Measurements from ENCODE around the gene OSBPL3. TPM values are rescaled to one million over a fixed set of nuclear protein-coding genes. Genes with fewer than 3 reads are reported as not detected.
A peak's percentile ranks its signal among the peaks of the same experiment; 100 is the strongest.

OSBPL3 gene
- polyA plus RNA-seq, 1 donor (not counting 4 experiments of a cell fraction or from before 2014, with no cell fraction given) = 34.0 TPM

DNA sequence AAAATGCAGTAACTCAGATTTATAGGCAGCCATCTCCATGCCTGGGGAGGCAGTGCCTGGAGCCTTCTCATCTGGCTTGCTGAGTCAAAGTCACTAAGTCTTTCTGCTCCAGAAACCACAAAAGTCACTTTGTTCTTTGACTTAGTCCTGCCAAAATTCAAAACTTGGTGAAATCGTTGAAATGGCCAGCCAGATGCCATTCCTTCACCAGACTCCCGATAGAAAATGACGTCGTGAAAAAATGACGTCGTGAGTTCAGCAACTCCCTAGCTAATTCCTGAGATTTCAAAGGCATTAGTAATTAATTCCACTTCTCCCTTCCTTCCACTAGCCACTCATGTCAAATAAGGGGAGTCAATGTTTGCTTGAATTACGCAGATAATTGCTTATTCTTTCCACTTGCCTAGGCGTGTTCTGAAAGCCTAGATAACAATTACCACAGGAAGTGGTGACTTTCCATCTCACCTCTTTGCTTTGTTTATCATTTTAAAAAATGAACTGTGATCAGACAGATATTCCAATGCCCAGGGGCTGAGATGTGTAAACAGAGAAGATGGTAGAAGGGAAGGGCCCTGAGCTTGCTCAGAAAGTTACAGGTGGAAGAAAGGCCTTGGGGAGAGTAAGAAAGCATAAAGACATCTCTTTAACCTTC lies 48.5 kb upstream of the OSBPL3 start:
- H3K9ac ChIP-seq (ENCODE audit: control insufficient read depth, extremely low read depth, insufficient read depth, low read length) = peak overlapping the region; percentile 26

DNA sequence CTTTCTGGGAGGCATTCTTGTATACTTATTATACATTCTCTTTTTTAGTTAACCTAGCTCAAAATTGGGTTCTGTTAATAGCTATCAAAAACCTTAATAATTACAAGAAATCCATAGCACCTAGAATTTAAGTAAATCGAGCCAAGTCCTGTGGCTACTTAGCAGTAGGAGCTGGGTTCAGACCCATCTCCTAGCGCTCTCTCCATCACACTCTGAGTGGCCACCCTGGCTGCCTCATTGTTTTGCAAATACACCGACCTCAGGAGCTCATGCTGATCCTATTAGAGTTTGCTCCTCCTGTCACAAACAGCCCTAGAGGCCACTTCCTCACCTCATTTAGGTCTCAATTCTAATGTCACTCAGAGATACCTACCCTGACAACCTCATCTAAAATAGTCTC lies 46.2 kb upstream of the OSBPL3 start:
- FAIRE-seq (no peak), DNase-seq (ENCODE audit: low read depth, low spot score) (no peak)
- Histone ChIP-seq H3K27me3 (ENCODE audit: control insufficient read depth, extremely low read depth, insufficient read depth, low read length) (no peaks in the 10 kb centered on the region), H3K79me2 (ENCODE audit: control insufficient read depth, insufficient read depth, low read length) (no peaks in the 10 kb centered on the region), H4K20me1 (ENCODE audit: control insufficient read depth, extremely low read depth, insufficient read depth, low read length) (no peaks in the 10 kb centered on the region), H3K36me3 (ENCODE audit: control insufficient read depth in 2 of 2, extremely low read depth in 1 of 2, insufficient read depth in 2 of 2, low read length in 2 of 2) (no peaks in the 10 kb centered on the region), H3K27ac (ENCODE audit: control insufficient read depth, insufficient read depth, low read length) (no peak overlapping the region), H2AFZ (ENCODE audit: control insufficient read depth, low read length) (no peak overlapping the region), H3K4me1 (ENCODE audit: control insufficient read depth, extremely low read depth, insufficient read depth, low read length) (peaks cover 33% of the 10 kb centered on the region), H3K9me1 (ENCODE audit: control insufficient read depth, extremely low read depth, insufficient read depth, low read length) (no peaks in the 10 kb centered on the region), H3K9ac (ENCODE audit: control insufficient read depth, extremely low read depth, insufficient read depth, low read length) (no peak overlapping the region), H3K4me3 (ENCODE audit: control insufficient read depth in 2 of 3, extremely low read depth in 1 of 3, insufficient read depth in 2 of 3, low read depth in 1 of 3, low read length in 3 of 3) (no peak overlapping the region), H3K4me2 (ENCODE audit: control insufficient read depth, extremely low read depth, insufficient read depth, low read depth, low read length) (no peak overlapping the region), H3K9me3 (ENCODE audit: control insufficient read depth, low read depth, low read length) (no peaks in the 10 kb centered on the region)
- dilution Hi-C loops (cut with MboI; ENCODE audit: extremely low pct_ligation_motif_present, low sequenced_read_pairs) = no loop called here
- no peak for TF ChIP-seq EZH2 (IDR thresholded peaks at IDR 0.05; ENCODE audit: low read length)
- TF ChIP-seq, protein P1, sequence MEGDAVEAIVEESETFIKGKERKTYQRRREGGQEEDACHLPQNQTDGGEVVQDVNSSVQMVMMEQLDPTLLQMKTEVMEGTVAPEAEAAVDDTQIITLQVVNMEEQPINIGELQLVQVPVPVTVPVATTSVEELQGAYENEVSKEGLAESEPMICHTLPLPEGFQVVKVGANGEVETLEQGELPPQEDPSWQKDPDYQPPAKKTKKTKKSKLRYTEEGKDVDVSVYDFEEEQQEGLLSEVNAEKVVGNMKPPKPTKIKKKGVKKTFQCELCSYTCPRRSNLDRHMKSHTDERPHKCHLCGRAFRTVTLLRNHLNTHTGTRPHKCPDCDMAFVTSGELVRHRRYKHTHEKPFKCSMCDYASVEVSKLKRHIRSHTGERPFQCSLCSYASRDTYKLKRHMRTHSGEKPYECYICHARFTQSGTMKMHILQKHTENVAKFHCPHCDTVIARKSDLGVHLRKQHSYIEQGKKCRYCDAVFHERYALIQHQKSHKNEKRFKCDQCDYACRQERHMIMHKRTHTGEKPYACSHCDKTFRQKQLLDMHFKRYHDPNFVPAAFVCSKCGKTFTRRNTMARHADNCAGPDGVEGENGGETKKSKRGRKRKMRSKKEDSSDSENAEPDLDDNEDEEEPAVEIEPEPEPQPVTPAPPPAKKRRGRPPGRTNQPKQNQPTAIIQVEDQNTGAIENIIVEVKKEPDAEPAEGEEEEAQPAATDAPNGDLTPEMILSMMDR (optimal IDR thresholded peaks at IDR 0.05 in 1 of 3, IDR thresholded peaks at IDR 0.05 in 1 of 3, conservative IDR thresholded peaks at IDR 0.05 in 1 of 3; ENCODE audit: extremely low read depth in 1 of 3, insufficient read depth in 2 of 3, low read length in 3 of 3) = no peak

More for the DNA sequence above, 48.5 kb upstream of the OSBPL3 start:
- H3K27ac ChIP-seq (ENCODE audit: control insufficient read depth, insufficient read depth, low read length) = peak overlapping the region; percentile 80
- DNase-seq (ENCODE audit: low read depth, low spot score) (peak; percentile 84), FAIRE-seq (peak; percentile 74)
- no peaks in the 10 kb centered on the region for H3K9me1 ChIP-seq (ENCODE audit: control insufficient read depth, extremely low read depth, insufficient read depth, low read length)
- no peaks in the 10 kb centered on the region for H3K36me3 ChIP-seq (ENCODE audit: control insufficient read depth in 2 of 2, extremely low read depth in 1 of 2, insufficient read depth in 2 of 2, low read length in 2 of 2)
- no peaks in the 10 kb centered on the region for H3K79me2 ChIP-seq (ENCODE audit: control insufficient read depth, insufficient read depth, low read length)
- H3K4me3 ChIP-seq (ENCODE audit: control insufficient read depth in 2 of 3, extremely low read depth in 1 of 3, insufficient read depth in 2 of 3, low read depth in 1 of 3, low read length in 3 of 3) = no peak overlapping the region
- no peaks in the 10 kb centered on the region for H3K9me3 ChIP-seq (ENCODE audit: control insufficient read depth, low read depth, low read length)
- peaks cover 40% of the 10 kb centered on the region for H3K4me1 ChIP-seq (ENCODE audit: control insufficient read depth, extremely low read depth, insufficient read depth, low read length)
- dilution Hi-C loops (cut with MboI; ENCODE audit: extremely low pct_ligation_motif_present, low sequenced_read_pairs) = no loop called here
- no peaks in the 10 kb centered on the region for H4K20me1 ChIP-seq (ENCODE audit: control insufficient read depth, extremely low read depth, insufficient read depth, low read length)
- H3K27me3 ChIP-seq (ENCODE audit: control insufficient read depth, extremely low read depth, insufficient read depth, low read length) = no peaks in the 10 kb centered on the region
- TF ChIP-seq, protein P1 (optimal IDR thresholded peaks at IDR 0.05 in 1 of 3, IDR thresholded peaks at IDR 0.05 in 1 of 3, conservative IDR thresholded peaks at IDR 0.05 in 1 of 3; ENCODE audit: extremely low read depth in 1 of 3, insufficient read depth in 2 of 3, low read length in 3 of 3) = no peak
- TF ChIP-seq EZH2 (IDR thresholded peaks at IDR 0.05; ENCODE audit: low read length) = no peak
- H3K4me2 ChIP-seq (ENCODE audit: control insufficient read depth, extremely low read depth, insufficient read depth, low read depth, low read length) = peak overlapping the region; percentile 68
- H2AFZ ChIP-seq (ENCODE audit: control insufficient read depth, low read length) = peak overlapping the region; percentile 61
